ENCODE measurements around the gene RAB31.

- TF ChIP-seq, protein P1, sequence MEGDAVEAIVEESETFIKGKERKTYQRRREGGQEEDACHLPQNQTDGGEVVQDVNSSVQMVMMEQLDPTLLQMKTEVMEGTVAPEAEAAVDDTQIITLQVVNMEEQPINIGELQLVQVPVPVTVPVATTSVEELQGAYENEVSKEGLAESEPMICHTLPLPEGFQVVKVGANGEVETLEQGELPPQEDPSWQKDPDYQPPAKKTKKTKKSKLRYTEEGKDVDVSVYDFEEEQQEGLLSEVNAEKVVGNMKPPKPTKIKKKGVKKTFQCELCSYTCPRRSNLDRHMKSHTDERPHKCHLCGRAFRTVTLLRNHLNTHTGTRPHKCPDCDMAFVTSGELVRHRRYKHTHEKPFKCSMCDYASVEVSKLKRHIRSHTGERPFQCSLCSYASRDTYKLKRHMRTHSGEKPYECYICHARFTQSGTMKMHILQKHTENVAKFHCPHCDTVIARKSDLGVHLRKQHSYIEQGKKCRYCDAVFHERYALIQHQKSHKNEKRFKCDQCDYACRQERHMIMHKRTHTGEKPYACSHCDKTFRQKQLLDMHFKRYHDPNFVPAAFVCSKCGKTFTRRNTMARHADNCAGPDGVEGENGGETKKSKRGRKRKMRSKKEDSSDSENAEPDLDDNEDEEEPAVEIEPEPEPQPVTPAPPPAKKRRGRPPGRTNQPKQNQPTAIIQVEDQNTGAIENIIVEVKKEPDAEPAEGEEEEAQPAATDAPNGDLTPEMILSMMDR (IDR thresholded peaks at IDR 0.05 in 8 of 11, conservative IDR thresholded peaks at IDR 0.05 in 3 of 11) = no peak
- no peak for TF ChIP-seq POLR2AphosphoS5 (IDR thresholded peaks at IDR 0.05)
- no peak for TF ChIP-seq POLR2A (IDR thresholded peaks at IDR 0.05)
Measured at GRCh38 chr18:9735879-9736278, 27.8 kb downstream of the RAB31 start.
